Dermis blood vessel endothelial cell (primary cell): ENCODE measurements around the gene ASCL4. TPM values are rescaled to one million over a fixed set of nuclear protein-coding genes. Genes with fewer than 3 reads are reported as not detected.
"Not testable (repeated sequence)": the region's sequence is repeated elsewhere in the genome, so short reads cannot be mapped to it uniquely, and the experiment has no call there.

Experiments
- DNase-seq: peaks from one replicate; pipeline ENCODE4 v3.0.0; 2010
- total RNA-seq: library from RNA; depleted of rRNA; stranded (reverse); fragments of >200 nt; gene quantifications from 2 replicates; pipeline ENCODE4 v1.2.3, GENCODE V29; 2014

Gene ASCL4
- total RNA-seq, result not detected in 2 replicates

GRCh38 chr12:107774349-107775029, at the start of gene ASCL4:
TSS of gene ASCL4 (plus strand) at chr12:107774704. CDS start at chr12:107775219, 515 bp downstream.
- DNase-seq, result no peak

GRCh38 chr12:107727327-107727726, 47.2 kb upstream of the ASCL4 start:
- not testable (repeated sequence) for DNase-seq

- not testable (repeated sequence) for DNase-seq
Measured at GRCh38 chr12:107727742-107728141, 46.8 kb upstream of the ASCL4 start.

- DNase-seq, result no peak
Measured at GRCh38 chr12:107730618-107731341, 43.7 kb upstream of the ASCL4 start.

- DNase-seq, result peak; percentile 37
Measured at GRCh38 chr12:107731366-107731765, 43.1 kb upstream of the ASCL4 start.

- DNase-seq, result no peak
Measured at GRCh38 chr12:107732365-107732764, 42.1 kb upstream of the ASCL4 start.

GRCh38 chr12:107734139-107734538, 40.4 kb upstream of the ASCL4 start:
- DNase-seq, result no peak

GRCh38 chr12:107735763-107736162, 38.7 kb upstream of the ASCL4 start:
- no peak for DNase-seq

GRCh38 chr12:107736914-107737313, 37.6 kb upstream of the ASCL4 start:
- DNase-seq, result no peak

GRCh38 chr12:107748472-107748871, 26.0 kb upstream of the ASCL4 start:
- peak; percentile 63 for DNase-seq

GRCh38 chr12:107749083-107749482, 25.4 kb upstream of the ASCL4 start:
- DNase-seq, result no peak

- peak; percentile 74 for DNase-seq
Measured at GRCh38 chr12:107759410-107759809, 15.1 kb upstream of the ASCL4 start.

- peak; percentile 33 for DNase-seq
Measured at GRCh38 chr12:107760207-107760808, 14.2 kb upstream of the ASCL4 start.

- DNase-seq, result peak; percentile 97
Measured at GRCh38 chr12:107760809-107761501, 13.5 kb upstream of the ASCL4 start, which contains the start of gene PRDM4. TSS of gene PRDM4 (minus strand) at chr12:107761137. CDS start at chr12:107760515, 622 bp downstream.

- peak; percentile 14 for DNase-seq
Measured at GRCh38 chr12:107761502-107761904, 13.0 kb upstream of the ASCL4 start.

GRCh38 chr12:107762874-107763273, 11.6 kb upstream of the ASCL4 start:
- DNase-seq, result no peak

- DNase-seq, result no peak
Measured at GRCh38 chr12:107764626-107765025, 9.9 kb upstream of the ASCL4 start.

GRCh38 chr12:107765316-107765715, 9.2 kb upstream of the ASCL4 start:
- DNase-seq, result no peak

GRCh38 chr12:107767466-107767865, 7.0 kb upstream of the ASCL4 start:
- no peak for DNase-seq

- peak; percentile 4 for DNase-seq
Measured at GRCh38 chr12:107775093-107775721, 703 bp downstream of the ASCL4 start.

- no peak for DNase-seq
Measured at GRCh38 chr12:107776171-107776570, 1.7 kb downstream of the ASCL4 start.

GRCh38 chr12:107778383-107779025, 4.0 kb downstream of the ASCL4 start:
- DNase-seq, result no peak
